ENCODE measurements around the gene WBP4. TPM values are rescaled to one million over a fixed set of nuclear protein-coding genes. Genes with fewer than 3 reads are reported as not detected.

Gene WBP4
- total RNA-seq, 1 experiment from 2014 or later: 7.2 TPM

GRCh38 chr13:41064493-41064892 lies 3.2 kb downstream of the WBP4 start:
- H4K20me1 ChIP-seq (ENCODE audit: control insufficient read depth, insufficient read depth, insufficient read length): no peaks in the 10 kb centered on the region
- no peak overlapping the region for H2BK120ac ChIP-seq (ENCODE audit: low read depth, low read length, poor library complexity, severe bottlenecking)
- Mint-ChIP-seq H3K4me3 (no peak overlapping the region), H3K27me3 (ENCODE audit: low read depth) (peaks cover 7% of the 10 kb centered on the region), H3K36me3 (ENCODE audit: insufficient read depth in 1 of 3, low read depth in 3 of 3) (peaks cover 15 to 50% (median 48%) of the 10 kb centered on the region in 3 experiments; a peak in 6 of 7 replicates), H3K4me1 (peaks cover 11 to 16% of the 10 kb centered on the region in 2 experiments), H3K27ac (no peak overlapping the region), H3K9me3 (no peaks in the 10 kb centered on the region)
- no peak overlapping the region for H2AK5ac ChIP-seq (ENCODE audit: insufficient read length, low read length)
- H3K14ac ChIP-seq (ENCODE audit: insufficient read depth, low read length): no peak overlapping the region
- no peak overlapping the region for H3K23ac ChIP-seq (ENCODE audit: insufficient read length, low read depth, low read length)
- no peak for DNase-seq
- no peak overlapping the region for H3K4me2 ChIP-seq (ENCODE audit: insufficient read depth, insufficient read length, low read length)
- no peak overlapping the region for H2BK20ac ChIP-seq (ENCODE audit: low read depth, low read length, poor library complexity, severe bottlenecking)
- H3K23me2 ChIP-seq (ENCODE audit: insufficient read length, low read depth, low read length, poor library complexity, severe bottlenecking): no peaks in the 10 kb centered on the region
- no peaks in the 10 kb centered on the region for H3K79me2 ChIP-seq (ENCODE audit: insufficient read depth, low read length)
- H2AFZ ChIP-seq (ENCODE audit: low read length): no peak overlapping the region
- no peak overlapping the region for H3K4ac ChIP-seq (ENCODE audit: low read depth, low read length)
- no peak overlapping the region for H2BK15ac ChIP-seq (ENCODE audit: low read depth, low read length)
- no peak overlapping the region for H4K5ac ChIP-seq (ENCODE audit: insufficient read length, low read depth, low read length)
- H3K9ac ChIP-seq (ENCODE audit: extremely low read depth, insufficient read length, low read length): no peak overlapping the region
- H3K4me1 ChIP-seq (ENCODE audit: insufficient read depth, low read length): no peaks in the 10 kb centered on the region
- no peak overlapping the region for H2BK12ac ChIP-seq (ENCODE audit: insufficient read length, low read depth, low read length)
- no peak overlapping the region for H4K8ac ChIP-seq (replicated peaks; ENCODE audit: insufficient read length, low read depth, low read length)
- no peak overlapping the region for H3K56ac ChIP-seq (ENCODE audit: insufficient read length, low read depth, low read length)
- no peak overlapping the region for H3K18ac ChIP-seq (ENCODE audit: insufficient read length, low read depth, low read length)
- TF ChIP-seq CTCF (conservative IDR thresholded peaks at IDR 0.05): no peak
- WGBS (ENCODE audit: extremely low coverage, insufficient read length, low lambda C conversion rate): no CpG with 5 or more reads among the region's 2 CpGs
- no peak overlapping the region for H2BK5ac ChIP-seq (ENCODE audit: insufficient read length, low read length)
- H3K27me3 ChIP-seq (ENCODE audit: insufficient read depth, low read length): no peaks in the 10 kb centered on the region
- H3K27ac ChIP-seq (ENCODE audit: insufficient read length, low read depth, low read length): no peak overlapping the region
- H3K9me3 ChIP-seq (ENCODE audit: control insufficient read depth, low read depth, low read length): no peaks in the 10 kb centered on the region
- H4K91ac ChIP-seq (ENCODE audit: insufficient read length, low read depth, low read length): no peak overlapping the region
- H3T11ph ChIP-seq (ENCODE audit: low read length): no peak overlapping the region
- H3K79me1 ChIP-seq (ENCODE audit: insufficient read depth, low read depth, low read length, poor library complexity, severe bottlenecking): no peaks in the 10 kb centered on the region
